ENCODE results near the gene LDOC1.
"Not testable (repeated sequence)": the region's sequence is repeated elsewhere in the genome, so short reads cannot be mapped to it uniquely, and the experiment has no call there.

The LDOC1 gene

GRCh38 chrX:141164406-141164805, 12.5 kb downstream of the LDOC1 start:
- Histone ChIP-seq H2AFZ (ENCODE audit: low read length) (no peak overlapping the region), H3K9me3 (ENCODE audit: low read length) (no peaks in the 10 kb centered on the region), H3K4me3 (ENCODE audit: low read depth, low read length, poor library complexity, severe bottlenecking) (no peak overlapping the region), H3K79me2 (ENCODE audit: insufficient read depth, low read length) (no peaks in the 10 kb centered on the region), H3K4me1 (ENCODE audit: insufficient read depth, low read length, severe bottlenecking) (no peaks in the 10 kb centered on the region), H3K9ac (ENCODE audit: low read length) (no peak overlapping the region), H3F3A (ENCODE audit: insufficient read depth, low read length) (no peaks in the 10 kb centered on the region), H3K9me2 (ENCODE audit: low read depth, low read length) (no peaks in the 10 kb centered on the region), H3K27me3 (ENCODE audit: insufficient read depth, low read length) (no peaks in the 10 kb centered on the region), H4K20me1 (ENCODE audit: insufficient read depth, low read length) (no peaks in the 10 kb centered on the region), H3K36me3 (ENCODE audit: insufficient read depth, low read length) (no peaks in the 10 kb centered on the region), H3K4me2 (ENCODE audit: low read length) (no peak overlapping the region), H3K27ac (ENCODE audit: low read depth, low read length, poor library complexity, severe bottlenecking) (no peak overlapping the region)
- TF ChIP-seq EZH2 (IDR thresholded peaks at IDR 0.05; ENCODE audit: borderline replicate concordance, low read length): no peak
- no peak for TF ChIP-seq CTCF (IDR thresholded peaks at IDR 0.05; ENCODE audit: low read length)

GRCh38 chrX:141158084-141158483, 18.8 kb downstream of the LDOC1 start:
- TF ChIP-seq EZH2 (IDR thresholded peaks at IDR 0.05; ENCODE audit: borderline replicate concordance, low read length) (no peak), CTCF (IDR thresholded peaks at IDR 0.05; ENCODE audit: low read length) (no peak)
- no peaks in the 10 kb centered on the region for H3K9me3 ChIP-seq (ENCODE audit: low read length)

GRCh38 chrX:141155231-141155630, 21.7 kb downstream of the LDOC1 start:
- H3K4me2 ChIP-seq (ENCODE audit: low read length); H3K27ac ChIP-seq (ENCODE audit: low read depth, low read length, poor library complexity, severe bottlenecking); H4K20me1 ChIP-seq (ENCODE audit: insufficient read depth, low read length); H3K27me3 ChIP-seq (ENCODE audit: insufficient read depth, low read length); H3K36me3 ChIP-seq (ENCODE audit: insufficient read depth, low read length); H3K9me3 ChIP-seq (ENCODE audit: low read length); H3F3A ChIP-seq (ENCODE audit: insufficient read depth, low read length); H3K79me2 ChIP-seq (ENCODE audit: insufficient read depth, low read length); H3K4me1 ChIP-seq (ENCODE audit: insufficient read depth, low read length, severe bottlenecking); H3K4me3 ChIP-seq (ENCODE audit: low read depth, low read length, poor library complexity, severe bottlenecking); H3K9ac ChIP-seq (ENCODE audit: low read length); H3K9me2 ChIP-seq (ENCODE audit: low read depth, low read length); H2AFZ ChIP-seq (ENCODE audit: low read length): not testable (repeated sequence)

More at GRCh38 chrX:141158084-141158483, 18.8 kb downstream of the LDOC1 start:
- Histone ChIP-seq H3K79me2 (ENCODE audit: insufficient read depth, low read length) (no peaks in the 10 kb centered on the region), H3K27me3 (ENCODE audit: insufficient read depth, low read length) (no peaks in the 10 kb centered on the region), H3K36me3 (ENCODE audit: insufficient read depth, low read length) (no peaks in the 10 kb centered on the region), H2AFZ (ENCODE audit: low read length) (no peak overlapping the region), H4K20me1 (ENCODE audit: insufficient read depth, low read length) (no peaks in the 10 kb centered on the region), H3K4me1 (ENCODE audit: insufficient read depth, low read length, severe bottlenecking) (no peaks in the 10 kb centered on the region), H3K9ac (ENCODE audit: low read length) (no peak overlapping the region), H3K9me2 (ENCODE audit: low read depth, low read length) (no peaks in the 10 kb centered on the region), H3K4me2 (ENCODE audit: low read length) (no peak overlapping the region), H3F3A (ENCODE audit: insufficient read depth, low read length) (no peaks in the 10 kb centered on the region), H3K27ac (ENCODE audit: low read depth, low read length, poor library complexity, severe bottlenecking) (no peak overlapping the region), H3K4me3 (ENCODE audit: low read depth, low read length, poor library complexity, severe bottlenecking) (no peak overlapping the region)

GRCh38 chrX:141142946-141143345, 34.0 kb downstream of the LDOC1 start:
- Histone ChIP-seq H3K9ac (ENCODE audit: low read length) (no peak overlapping the region), H3K4me3 (ENCODE audit: low read depth, low read length, poor library complexity, severe bottlenecking) (no peak overlapping the region), H3K79me2 (ENCODE audit: insufficient read depth, low read length) (no peaks in the 10 kb centered on the region), H3K36me3 (ENCODE audit: insufficient read depth, low read length) (no peaks in the 10 kb centered on the region), H3K27ac (ENCODE audit: low read depth, low read length, poor library complexity, severe bottlenecking) (no peak overlapping the region), H3K4me1 (ENCODE audit: insufficient read depth, low read length, severe bottlenecking) (no peaks in the 10 kb centered on the region), H2AFZ (ENCODE audit: low read length) (no peak overlapping the region), H3K27me3 (ENCODE audit: insufficient read depth, low read length) (no peaks in the 10 kb centered on the region), H3K9me3 (ENCODE audit: low read length) (no peaks in the 10 kb centered on the region), H4K20me1 (ENCODE audit: insufficient read depth, low read length) (no peaks in the 10 kb centered on the region), H3K4me2 (ENCODE audit: low read length) (no peak overlapping the region), H3F3A (ENCODE audit: insufficient read depth, low read length) (no peaks in the 10 kb centered on the region), H3K9me2 (ENCODE audit: low read depth, low read length) (no peaks in the 10 kb centered on the region)
- no peak for TF ChIP-seq EZH2 (IDR thresholded peaks at IDR 0.05; ENCODE audit: borderline replicate concordance, low read length)
- no peak for TF ChIP-seq CTCF (IDR thresholded peaks at IDR 0.05; ENCODE audit: low read length)

All from OCI-LY1 (cell line).